DND-41 (cell line): Measurements from ENCODE around the gene PBOV1.

Experiments
- ATAC-seq: fragments of 200-7000 bp; cut with Tn5 transposase; 3 replicates; pipeline ENCODE4 v1.9.1; 2021; ENCODE audit warnings: low read depth; ENCODE audit not compliant: insufficient read depth
- DNase-seq: peaks from one replicate; pipeline ENCODE4 v3.0.0-alpha.2; 2020
- H2AFZ ChIP-seq: 2 replicates; pipeline ENCODE4 v1.6.0; 2012; ENCODE audit warnings: low read depth, low read length
- H3K27ac ChIP-seq: 2 replicates; pipeline ENCODE4 v1.5.1; 2012; ENCODE audit warnings: low read length, inconsistent platforms
- H3K27me3 ChIP-seq: fragments of 200-600 bp; sonication (generic); 2 replicates; pipeline ENCODE4 v1.6.0; 2012; ENCODE audit warnings: low read length, mild to moderate bottlenecking, inconsistent platforms; ENCODE audit not compliant: insufficient read depth, poor library complexity
- H3K36me3 ChIP-seq: 2 replicates; pipeline ENCODE4 v1.5.1; 2012; ENCODE audit warnings: low read length, inconsistent platforms; ENCODE audit not compliant: insufficient read depth
- H3K4me1 ChIP-seq: 2 replicates; pipeline ENCODE4 v1.5.1; 2012; ENCODE audit warnings: mild to moderate bottlenecking, low read length; ENCODE audit not compliant: insufficient read depth
- H3K4me2 ChIP-seq: 2 replicates; pipeline ENCODE4 v1.6.0; 2012; ENCODE audit warnings: mild to moderate bottlenecking, moderate library complexity, low read length, inconsistent platforms; ENCODE audit not compliant: insufficient read depth
- H3K4me3 ChIP-seq, 2 experiments: fragments of 200-600 bp in 1 of 2; shearing (Covaris generic) in 1 of 2; 2 replicates each; pipeline ENCODE4 v1.5.1; 2012 to 2016; ENCODE audit warnings: inconsistent platforms in 2 of 2, low read length in 2 of 2, mild to moderate bottlenecking in 2 of 2, low read depth in 1 of 2, moderate library complexity in 1 of 2
- H3K79me2 ChIP-seq: 2 replicates; pipeline ENCODE4 v1.6.0; 2012; ENCODE audit warnings: low read length, inconsistent platforms; ENCODE audit not compliant: insufficient read depth
- H3K9ac ChIP-seq: 2 replicates; pipeline ENCODE4 v1.6.0; 2012; ENCODE audit warnings: low read depth, mild to moderate bottlenecking, inconsistent platforms, low read length, moderate library complexity
- H3K9me3 ChIP-seq: 2 replicates; pipeline ENCODE4 v1.5.1; 2012; ENCODE audit warnings: low read length, moderate library complexity, mild to moderate bottlenecking, inconsistent platforms; ENCODE audit not compliant: insufficient read depth, severe bottlenecking
- H4K20me1 ChIP-seq: 2 replicates; pipeline ENCODE4 v1.6.0; 2012; ENCODE audit warnings: low read length; ENCODE audit not compliant: insufficient read depth
- CTCF ChIP-seq: IDR thresholded peaks from 2 replicates; pipeline ENCODE4 v1.5.1; 2012; ENCODE audit warnings: borderline replicate concordance, low read length, moderate library complexity, mild to moderate bottlenecking; ENCODE audit not compliant: poor library complexity, severe bottlenecking; ENCODE audit errors: extremely low read depth
- EZH2 ChIP-seq: IDR thresholded peaks from 3 replicates; pipeline ENCODE4 v1.6.1; 2012; ENCODE audit warnings: borderline replicate concordance, low read depth, mild to moderate bottlenecking, moderate library complexity, low read length, inconsistent platforms; ENCODE audit not compliant: severe bottlenecking

The PBOV1 gene

GRCh38 chr6:138218449-138218848 lies at the start of gene PBOV1:
TSS of gene PBOV1 (minus strand) at chr6:138218491. CDS start at chr6:138218395, 96 bp downstream.
- H3K27me3 ChIP-seq: peaks cover 20% of the 10 kb centered on the region
- H3K27ac ChIP-seq: no peak within 1 kb of the TSS
- H3K9me3 ChIP-seq: no peaks in the 10 kb centered on the region
- no peak within 1 kb of the TSS for H3K4me2 ChIP-seq
- no peaks in the 10 kb centered on the region for H3K4me1 ChIP-seq
- no peaks in the 10 kb centered on the region for H3K79me2 ChIP-seq
- H4K20me1 ChIP-seq: no peaks in the 10 kb centered on the region
- no peak for TF ChIP-seq CTCF
- TF ChIP-seq EZH2: no peak
- no peak within 1 kb of the TSS for H3K4me3 ChIP-seq
- ATAC-seq (no peak), DNase-seq (no peak)
- no peak within 1 kb of the TSS for H2AFZ ChIP-seq
- H3K9ac ChIP-seq: no peak within 1 kb of the TSS
- H3K36me3 ChIP-seq: no peaks in the 10 kb centered on the region

GRCh38 chr6:138266095-138266494 lies 47.8 kb upstream of the PBOV1 start:
- DNase-seq (no peak), ATAC-seq (no peak)
- Histone ChIP-seq H2AFZ (no peak overlapping the region), H3K27ac (no peak overlapping the region), H3K79me2 (no peaks in the 10 kb centered on the region), H3K27me3 (peaks cover 20% of the 10 kb centered on the region), H3K4me3 (no peak overlapping the region), H3K9me3 (no peaks in the 10 kb centered on the region), H3K4me2 (no peak overlapping the region), H3K9ac (no peak overlapping the region), H4K20me1 (0 out of 2 replicates have a peak, but pooled peaks cover 2% of the 10 kb centered on the region), H3K4me1 (no peaks in the 10 kb centered on the region), H3K36me3 (no peaks in the 10 kb centered on the region)
- TF ChIP-seq CTCF (no peak), EZH2 (no peak)

- Histone ChIP-seq H3K27ac (no peak overlapping the region), H3K27me3 (peaks cover 16% of the 10 kb centered on the region), H2AFZ (no peak overlapping the region), H3K4me3 (no peak overlapping the region), H3K36me3 (no peaks in the 10 kb centered on the region), H3K9ac (no peak overlapping the region), H4K20me1 (no peaks in the 10 kb centered on the region), H3K79me2 (no peaks in the 10 kb centered on the region), H3K4me2 (no peak overlapping the region), H3K4me1 (no peaks in the 10 kb centered on the region), H3K9me3 (no peaks in the 10 kb centered on the region)
- TF ChIP-seq EZH2: no peak
- TF ChIP-seq CTCF: no peak
- ATAC-seq (no peak), DNase-seq (no peak)
Observed at GRCh38 chr6:138264372-138264880, 46.1 kb upstream of the PBOV1 start.

- Histone ChIP-seq H2AFZ (no peak overlapping the region), H3K9me3 (no peaks in the 10 kb centered on the region), H4K20me1 (no peaks in the 10 kb centered on the region), H3K27ac (no peak overlapping the region), H3K79me2 (no peaks in the 10 kb centered on the region), H3K4me2 (no peak overlapping the region), H3K4me1 (no peaks in the 10 kb centered on the region), H3K4me3 (no peak overlapping the region), H3K36me3 (no peaks in the 10 kb centered on the region), H3K27me3 (peaks cover 11% of the 10 kb centered on the region), H3K9ac (no peak overlapping the region)
- ATAC-seq (no peak), DNase-seq (no peak)
- no peak for TF ChIP-seq CTCF
- TF ChIP-seq EZH2: no peak
Observed at GRCh38 chr6:138263963-138264362, 45.7 kb upstream of the PBOV1 start.
